GM18499 (cell line): Measurements from ENCODE around the gene SP140.

Experiments used
- ATAC-seq: cut with Tn5 transposase; IDR thresholded peaks from one replicate; pipeline ENCODE4 v1.9.1; 2021; ENCODE audit warnings: moderate number of reproducible peaks; ENCODE audit not compliant: insufficient read depth, unreplicated experiment

Gene SP140

DNA sequence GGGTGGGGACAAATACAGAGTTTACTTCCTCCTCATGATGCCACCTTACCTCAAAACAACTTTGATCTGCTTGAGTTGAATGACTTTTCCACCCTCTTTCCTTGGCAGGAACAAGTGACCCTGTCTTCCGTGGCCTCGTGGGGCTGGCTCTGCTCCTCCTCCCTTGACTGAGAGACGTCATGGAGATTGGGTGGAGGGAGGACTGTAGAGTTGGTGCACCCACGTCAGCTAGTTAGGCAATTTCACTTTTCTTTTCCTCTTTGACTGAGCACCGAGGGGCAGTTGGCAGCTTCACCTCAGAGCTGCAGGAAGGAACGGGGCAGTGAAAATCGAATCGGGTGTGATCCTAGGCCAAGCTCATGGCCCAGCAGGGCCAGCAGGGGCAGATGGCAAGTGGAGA lies at the start of gene SP140:
Gene SP140 (plus strand): TSS at position 251 of the 400 bp plus-strand sequence. CDS start 109 bp downstream, at position 360.
- peak; percentile 55 for ATAC-seq

DNA sequence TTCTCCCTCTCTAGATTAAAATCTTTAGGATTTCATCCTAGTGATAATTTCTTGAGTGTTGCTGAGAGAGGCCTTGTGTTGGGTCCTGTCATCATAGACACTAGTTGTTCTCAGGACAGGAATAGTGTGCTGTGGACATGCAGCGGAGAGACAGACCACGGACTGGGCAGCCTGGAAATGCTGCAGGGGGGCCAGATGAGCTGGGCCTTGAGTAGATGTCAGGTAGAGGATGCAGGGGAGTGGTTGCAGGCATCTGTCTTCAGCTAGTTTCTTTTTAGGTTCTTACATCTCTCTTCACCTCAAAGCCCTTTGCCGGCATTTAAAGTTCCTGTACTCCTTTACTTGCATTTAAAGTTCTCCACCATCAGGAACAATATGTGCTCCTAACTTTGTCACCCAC lies 48.5 kb upstream of the SP140 start:
- ATAC-seq: no peak

DNA sequence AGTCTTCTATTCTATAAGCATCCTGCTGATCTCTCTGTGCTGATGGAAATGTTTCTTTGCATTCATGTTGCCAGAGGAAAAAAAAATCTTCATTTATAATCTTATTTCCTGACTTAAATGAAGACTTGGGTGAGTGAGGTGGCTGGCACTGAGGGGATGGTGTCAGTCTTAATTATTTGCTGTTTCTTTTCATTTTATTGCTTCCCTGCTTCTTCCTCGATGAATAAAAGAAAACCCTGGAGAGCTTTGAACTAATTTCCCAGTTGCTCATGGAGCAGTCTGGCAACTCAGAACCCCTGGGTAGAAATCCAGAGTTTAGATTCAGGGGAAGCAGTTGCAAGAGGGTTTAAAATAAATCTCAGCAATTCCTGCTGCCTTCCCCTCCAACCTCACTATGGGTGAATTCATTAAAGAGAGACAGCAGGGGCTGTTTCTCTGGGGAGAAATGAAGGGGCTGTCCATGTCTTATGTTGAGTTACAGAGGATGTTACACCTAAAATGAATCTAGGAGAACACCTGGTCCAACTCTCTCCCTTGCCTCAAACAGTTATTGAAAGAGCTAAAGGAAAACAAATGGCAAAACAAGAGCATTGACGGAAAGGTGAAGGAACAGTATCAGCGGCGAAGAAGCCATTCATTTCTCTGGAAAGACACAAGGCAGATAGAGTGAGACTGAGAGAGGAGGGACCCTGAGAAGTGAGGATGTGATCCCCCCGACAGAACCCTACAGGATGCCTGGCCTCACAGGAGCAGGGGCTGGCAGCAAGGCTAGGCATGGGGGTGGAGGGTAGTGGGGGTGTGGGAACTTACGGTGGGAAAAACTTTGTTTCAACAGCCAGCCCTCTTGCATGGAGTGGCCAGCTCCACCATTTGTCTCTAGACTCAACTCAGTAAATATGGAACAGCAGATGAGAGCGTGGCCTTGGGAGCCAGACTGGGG lies 46.7 kb upstream of the SP140 start:
- ATAC-seq: no peak

DNA sequence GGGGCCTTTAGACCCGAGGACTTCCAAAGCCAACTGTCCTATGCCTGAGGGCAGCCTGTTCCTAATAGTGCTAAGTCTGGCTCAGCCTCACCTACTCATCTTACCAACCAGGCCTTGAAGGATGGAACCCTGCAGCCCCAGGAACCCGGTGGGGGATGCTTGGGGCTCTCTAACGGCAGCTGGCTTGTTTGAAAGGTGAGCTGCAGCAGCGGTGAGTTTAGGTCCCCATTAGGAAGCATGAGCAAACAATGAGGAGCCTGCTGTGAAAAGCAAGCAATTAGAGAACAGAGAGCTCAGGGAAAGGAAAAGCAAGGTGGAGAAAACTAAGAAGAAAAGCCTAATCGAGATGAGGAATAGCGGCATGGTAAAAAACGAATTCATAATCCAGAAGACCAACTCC lies 45.6 kb upstream of the SP140 start:
- ATAC-seq: no peak

DNA sequence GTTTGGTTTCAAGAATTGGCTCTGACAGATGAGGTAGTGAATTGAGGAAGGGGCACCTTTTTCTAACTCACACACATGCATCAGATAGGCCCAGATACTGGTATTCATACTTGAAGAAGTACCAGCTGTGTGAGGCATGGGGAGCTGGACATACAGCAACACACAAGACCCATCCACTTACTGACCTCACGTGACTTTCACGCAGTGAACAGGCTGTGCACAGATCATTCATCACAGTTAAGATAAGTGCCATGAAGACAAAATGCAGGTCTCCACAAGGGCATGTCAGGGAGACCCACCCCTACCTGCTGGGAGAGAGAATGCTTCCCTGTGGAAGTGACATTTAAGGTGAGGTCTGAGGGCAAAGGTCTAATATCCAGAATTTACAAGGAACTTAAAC lies 44.3 kb upstream of the SP140 start:
- no peak for ATAC-seq

DNA sequence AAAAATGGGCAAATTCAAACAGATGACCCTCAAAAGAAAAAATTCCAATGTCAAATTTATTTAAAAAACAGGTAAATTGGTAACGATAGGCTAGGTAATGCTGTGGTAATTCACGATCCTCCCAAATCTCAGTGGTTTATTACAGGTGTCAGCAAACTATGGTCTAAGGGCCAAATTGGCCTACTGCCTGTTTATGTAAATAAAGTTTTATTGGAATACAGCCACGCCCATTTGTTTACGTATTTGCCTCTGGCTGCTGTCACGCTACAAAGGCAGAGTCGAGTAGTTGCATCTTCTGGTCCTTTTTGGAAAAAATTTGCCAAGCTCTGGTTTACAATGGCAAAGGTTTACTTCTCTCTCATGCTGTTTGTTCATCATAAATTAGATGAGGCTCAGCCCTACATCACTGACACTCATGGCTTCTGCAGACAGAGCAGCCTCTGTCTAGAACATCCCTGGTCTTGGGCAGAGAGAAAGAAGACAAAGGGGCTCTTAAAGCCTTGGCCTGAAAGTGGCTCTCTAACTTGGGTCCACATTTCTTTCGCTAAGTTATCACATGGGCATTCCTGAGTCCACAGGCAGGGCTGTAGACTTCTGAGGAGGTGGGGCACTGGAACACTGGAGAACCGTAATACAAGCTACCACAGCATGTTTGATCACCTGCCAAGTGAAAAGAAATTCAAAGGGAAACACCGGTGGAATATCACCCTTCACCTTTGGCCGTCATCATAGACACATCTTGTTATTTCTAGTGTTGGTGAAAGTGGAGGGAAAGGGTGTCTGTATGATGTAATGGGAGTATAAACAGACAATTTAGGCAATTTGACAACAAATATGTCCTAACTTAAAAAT lies 40.6 kb upstream of the SP140 start:
- no peak for ATAC-seq

- peak; percentile 36 for ATAC-seq
These were observed 23.0 kb upstream of the SP140 start for GRCh38 chr2:230202430-230203109.

GRCh38 chr2:230203110-230203676 lies 22.3 kb upstream of the SP140 start:
- peak; percentile 23 for ATAC-seq

DNA sequence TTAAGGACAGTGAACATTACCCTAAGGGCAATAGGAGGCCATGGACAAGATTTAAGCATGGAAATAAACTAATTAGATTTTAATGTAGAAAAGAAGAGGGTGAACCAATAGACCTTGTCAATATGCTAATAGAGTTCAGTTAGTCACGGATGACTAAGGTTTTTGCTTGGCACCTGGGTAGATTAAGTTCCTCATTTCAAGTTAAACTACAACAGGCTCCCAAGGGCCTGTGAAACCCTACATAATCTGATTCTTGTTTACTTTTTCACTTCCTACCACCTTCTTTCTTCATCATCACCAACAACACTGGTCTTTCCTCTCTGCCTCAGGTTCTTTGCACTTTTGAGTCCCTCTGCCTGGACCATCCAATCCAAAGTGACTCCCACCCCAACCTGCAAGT lies 20.5 kb upstream of the SP140 start:
- ATAC-seq: no peak

DNA sequence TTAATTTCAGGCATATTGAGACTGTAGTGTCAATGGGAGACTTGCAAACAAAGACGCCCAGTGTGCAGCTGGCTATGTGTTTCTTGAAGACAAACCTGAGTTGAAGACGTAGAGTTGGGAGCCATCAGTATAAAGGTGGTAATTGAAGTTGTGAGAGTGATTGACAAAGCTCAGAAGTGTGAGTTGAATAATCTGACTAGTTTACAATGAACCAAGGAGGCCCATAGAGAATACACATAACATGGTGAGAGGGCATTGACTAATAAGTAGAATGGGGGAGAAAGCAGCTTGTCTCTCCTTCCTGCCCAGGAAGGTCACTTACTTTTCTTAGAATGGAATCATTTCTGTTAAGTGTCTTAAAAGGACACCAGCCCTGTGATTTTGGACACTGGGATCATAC lies 19.8 kb upstream of the SP140 start:
- ATAC-seq: no peak

GRCh38 chr2:230208576-230208975 lies 17.0 kb upstream of the SP140 start:
- no peak for ATAC-seq

DNA sequence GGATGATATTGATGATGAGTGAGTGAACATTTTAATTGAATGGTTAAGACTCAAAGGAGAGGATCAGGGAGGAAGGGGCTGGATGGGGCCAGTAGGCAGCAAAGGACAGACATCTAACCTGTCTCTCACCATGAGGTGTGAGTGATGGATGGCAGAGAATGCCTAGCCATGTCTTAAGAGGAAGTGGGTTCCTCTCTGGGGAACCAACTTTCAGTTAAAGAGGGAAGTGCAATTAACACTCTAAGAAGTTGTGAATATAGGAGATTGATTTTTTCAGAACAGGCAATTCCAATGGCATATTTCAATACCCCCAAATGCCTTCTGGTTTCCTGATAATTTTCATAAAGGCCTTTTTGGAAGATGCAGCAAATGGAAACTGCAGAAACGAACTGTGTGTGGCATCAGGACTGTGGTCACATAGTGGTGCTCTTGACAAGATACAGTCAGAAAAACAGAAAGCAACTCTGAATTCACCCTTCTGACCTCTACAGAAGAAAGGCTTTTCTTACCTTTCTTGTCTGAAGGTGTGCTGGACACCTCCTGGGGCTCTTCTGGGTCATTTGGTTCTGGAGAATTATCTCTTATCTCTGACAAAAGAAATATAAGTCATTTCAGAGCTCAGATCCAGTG lies 16.0 kb upstream of the SP140 start:
- no peak for ATAC-seq

GRCh38 chr2:230216489-230216888 lies 9.0 kb upstream of the SP140 start:
- ATAC-seq: no peak

DNA sequence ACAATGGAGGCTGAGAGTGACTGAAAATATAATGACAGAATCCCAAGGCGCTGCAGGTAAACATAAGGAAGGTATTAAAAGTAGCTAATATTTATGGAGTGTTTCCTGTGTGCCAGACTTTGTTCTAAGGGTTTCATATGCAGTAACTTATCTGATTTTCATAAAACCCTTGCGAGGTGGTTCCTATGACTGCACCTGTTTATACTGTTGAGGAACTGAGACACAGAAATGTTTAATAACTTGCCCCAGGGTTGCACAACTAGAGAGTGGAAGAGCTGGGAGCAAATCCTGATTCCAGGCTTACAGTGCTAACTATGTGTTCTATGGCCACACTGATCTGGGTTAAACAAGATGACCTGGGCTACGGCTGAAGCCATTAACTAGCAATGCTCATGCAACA lies 8.1 kb upstream of the SP140 start:
- ATAC-seq: no peak

DNA sequence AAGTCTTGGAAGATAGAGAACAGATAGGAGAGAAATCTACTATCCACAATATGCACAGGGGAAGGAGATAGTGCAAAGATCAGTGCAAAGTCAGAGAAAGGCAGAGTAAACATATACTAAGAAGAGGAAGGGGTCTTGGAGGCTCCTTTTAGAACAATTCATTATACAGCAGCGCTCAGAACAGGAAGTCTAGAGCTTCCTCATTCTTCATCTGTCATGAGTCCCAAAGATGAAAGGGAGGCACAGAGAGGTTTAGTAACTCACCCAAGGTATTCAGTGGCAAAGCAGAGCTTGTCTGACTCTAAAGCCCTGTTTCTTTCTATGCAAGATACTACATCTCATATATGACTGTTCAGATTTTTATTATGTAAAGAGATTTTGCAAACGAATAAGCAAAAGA lies 7.1 kb upstream of the SP140 start:
- no peak for ATAC-seq

GRCh38 chr2:230219419-230220331 lies 5.9 kb upstream of the SP140 start, which contains the start of gene SP110:
TSS of gene SP110 (minus strand) at chr2:230219984. CDS start at chr2:230216927, 3,057 bp downstream.
- no peak for ATAC-seq

DNA sequence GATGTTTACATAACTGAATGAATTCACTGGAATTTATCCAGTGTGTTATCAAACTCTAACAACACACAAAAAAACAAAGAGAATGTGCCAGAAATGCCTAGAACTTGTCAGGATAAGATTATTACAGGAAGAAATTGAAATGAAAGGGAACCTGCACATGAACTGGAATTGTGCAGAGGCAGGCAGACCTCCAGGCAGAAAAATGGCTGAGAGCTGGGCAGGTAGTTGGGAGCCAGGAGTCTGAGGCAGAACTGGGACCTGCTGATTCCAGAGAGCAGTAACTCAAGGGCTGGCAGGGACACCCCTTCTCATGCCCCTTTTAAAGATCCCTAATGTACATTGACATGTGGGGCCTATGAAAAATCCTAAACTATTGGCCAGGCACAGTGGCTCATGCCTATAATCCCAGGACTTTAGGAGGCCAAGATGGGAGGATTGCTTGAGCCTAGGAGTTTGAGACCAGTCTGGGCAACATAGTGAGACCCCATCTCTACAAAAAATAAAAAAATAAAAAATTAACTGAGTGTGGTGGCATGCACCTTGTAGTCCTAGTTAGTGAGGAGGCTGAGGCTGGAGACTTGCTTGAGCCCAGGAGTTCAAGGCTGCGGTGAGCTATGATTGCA lies 5.1 kb upstream of the SP140 start:
- no peak for ATAC-seq

GRCh38 chr2:230221493-230221892 lies 4.0 kb upstream of the SP140 start:
- ATAC-seq: no peak
